NCI-H2107 (cell line): ENCODE results near the gene SCCPDH.

ENCODE experiments used
- DNase-seq: peaks from one replicate; lab custom pipeline; 2025; lab: John Stamatoyannopoulos, UW

Gene SCCPDH

DNA sequence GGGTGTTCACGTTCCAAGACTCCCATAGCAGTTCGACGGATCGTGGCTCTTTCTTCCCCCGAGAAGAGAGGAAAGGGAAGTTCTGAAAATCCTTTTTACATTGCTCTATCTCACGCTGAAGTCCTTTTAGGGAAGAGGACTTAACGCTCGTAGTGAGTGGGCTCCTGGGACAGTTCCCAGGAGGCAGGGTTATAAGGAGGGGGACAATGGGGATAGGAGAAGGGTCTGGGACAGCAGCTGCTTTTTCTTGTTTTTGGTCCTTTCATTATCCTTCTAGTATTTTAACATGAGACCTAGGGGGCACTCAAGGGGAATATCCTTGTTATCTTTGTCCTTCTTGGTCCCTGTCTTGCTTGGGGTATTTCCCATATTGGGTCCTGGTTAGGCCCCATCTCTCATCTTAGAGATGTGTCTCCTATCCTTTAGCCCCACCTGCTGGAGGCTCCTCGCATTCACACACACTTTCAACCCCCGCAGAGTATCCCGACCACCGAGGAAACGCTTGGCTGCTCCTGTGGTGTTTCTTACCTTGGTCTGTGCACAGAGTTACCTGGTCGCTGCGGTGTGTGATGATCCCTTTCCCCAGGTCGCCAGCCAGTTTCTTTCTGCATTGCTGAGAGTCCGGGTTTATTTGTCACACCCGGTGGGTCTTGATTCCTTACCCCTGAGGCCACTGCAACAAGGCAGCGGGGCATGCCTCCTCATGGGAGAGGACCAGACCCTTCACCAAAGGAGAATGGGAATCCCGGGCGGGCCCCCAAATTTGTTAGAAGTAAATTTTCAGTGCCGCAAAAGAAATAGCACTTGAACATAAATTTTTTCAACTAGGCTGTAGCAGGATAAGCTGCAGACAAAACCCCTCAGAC is 29.7 kb downstream of the SCCPDH start:
- peak; percentile 11 for DNase-seq

- DNase-seq, result no peak
These were observed 31.2 kb downstream of the SCCPDH start for GRCh38 chr1:246755419-246755818.

- DNase-seq, result no peak
These were observed 36.5 kb downstream of the SCCPDH start for GRCh38 chr1:246760422-246761347.

DNA sequence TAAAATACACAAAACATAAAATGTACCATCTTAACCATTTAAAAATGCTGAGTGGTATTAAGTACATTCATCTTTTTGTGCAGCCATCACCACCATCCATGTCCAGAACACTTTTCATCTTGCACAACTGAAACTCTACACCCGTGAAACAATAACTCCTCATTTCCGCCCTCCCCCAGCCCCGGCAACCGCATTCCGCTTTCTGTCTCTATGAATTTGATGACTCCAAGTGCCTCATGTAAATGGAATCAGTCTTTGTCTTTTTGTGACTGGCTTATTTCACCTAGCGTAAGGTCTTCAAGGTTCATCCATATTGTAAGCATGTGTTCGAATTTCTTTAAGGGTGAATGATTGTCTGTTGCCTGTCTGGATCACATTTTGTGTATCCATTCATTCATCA is 37.2 kb downstream of the SCCPDH start:
- DNase-seq, result peak; percentile 60

- DNase-seq, result no peak
These were observed 41.3 kb downstream of the SCCPDH start for GRCh38 chr1:246765521-246765920.

DNA sequence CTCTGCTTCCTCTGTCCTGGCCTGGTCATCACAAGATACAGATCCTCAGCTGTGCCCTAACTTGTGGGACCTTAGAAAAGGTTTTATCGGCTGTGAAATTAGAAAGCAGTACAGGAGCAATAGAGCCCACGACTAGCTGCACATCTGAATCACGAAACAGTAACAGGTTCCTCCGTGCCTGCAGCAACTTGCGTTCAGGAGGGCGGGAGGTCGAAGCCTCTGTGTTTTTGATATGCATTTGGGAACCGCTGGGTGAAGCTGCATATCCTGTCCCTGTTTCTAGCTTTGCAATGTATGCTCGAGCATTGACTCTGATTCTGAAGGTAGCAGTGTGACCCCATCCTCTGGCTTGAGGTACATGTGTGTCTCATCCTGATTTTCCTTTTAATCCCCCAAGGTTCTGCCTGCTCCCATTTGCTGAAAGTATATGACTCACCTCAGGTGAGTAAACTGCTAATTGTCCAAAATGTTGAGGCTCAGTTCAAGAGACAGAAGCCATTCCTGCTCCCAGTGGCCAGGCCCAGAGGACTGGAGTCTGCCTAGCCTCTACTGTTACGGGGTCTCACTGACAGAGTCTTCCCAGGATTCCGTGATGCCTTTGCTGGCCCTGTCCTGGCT is 44.3 kb downstream of the SCCPDH start:
- DNase-seq, result no peak

GRCh38 chr1:246769306-246769705 is 45.1 kb downstream of the SCCPDH start:
- no peak for DNase-seq

DNA sequence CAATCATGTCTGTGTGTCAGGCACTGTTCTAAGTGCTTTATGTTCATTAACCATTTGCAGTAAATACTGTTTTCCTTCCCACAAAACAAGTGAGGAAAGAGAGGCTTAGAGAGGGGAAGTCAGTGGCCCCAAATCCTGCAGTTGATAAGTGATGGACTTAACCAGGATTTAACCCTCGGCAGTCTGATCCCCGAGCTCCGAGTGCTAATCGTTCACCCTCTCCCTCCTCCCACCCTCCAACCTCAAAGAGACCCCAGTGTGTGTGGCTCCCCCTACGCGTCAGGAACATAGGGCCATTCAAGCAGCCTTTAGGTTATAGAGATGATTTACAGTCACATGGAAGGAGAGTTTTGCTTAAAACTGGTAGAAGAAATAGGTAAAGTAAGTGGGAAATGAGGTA is 47.2 kb downstream of the SCCPDH start:
- DNase-seq, result no peak

GRCh38 chr1:246772686-246773085 is 48.5 kb downstream of the SCCPDH start:
- no peak for DNase-seq

GRCh38 chr1:246773213-246773641 is 49.0 kb downstream of the SCCPDH start:
- DNase-seq, result no peak

DNA sequence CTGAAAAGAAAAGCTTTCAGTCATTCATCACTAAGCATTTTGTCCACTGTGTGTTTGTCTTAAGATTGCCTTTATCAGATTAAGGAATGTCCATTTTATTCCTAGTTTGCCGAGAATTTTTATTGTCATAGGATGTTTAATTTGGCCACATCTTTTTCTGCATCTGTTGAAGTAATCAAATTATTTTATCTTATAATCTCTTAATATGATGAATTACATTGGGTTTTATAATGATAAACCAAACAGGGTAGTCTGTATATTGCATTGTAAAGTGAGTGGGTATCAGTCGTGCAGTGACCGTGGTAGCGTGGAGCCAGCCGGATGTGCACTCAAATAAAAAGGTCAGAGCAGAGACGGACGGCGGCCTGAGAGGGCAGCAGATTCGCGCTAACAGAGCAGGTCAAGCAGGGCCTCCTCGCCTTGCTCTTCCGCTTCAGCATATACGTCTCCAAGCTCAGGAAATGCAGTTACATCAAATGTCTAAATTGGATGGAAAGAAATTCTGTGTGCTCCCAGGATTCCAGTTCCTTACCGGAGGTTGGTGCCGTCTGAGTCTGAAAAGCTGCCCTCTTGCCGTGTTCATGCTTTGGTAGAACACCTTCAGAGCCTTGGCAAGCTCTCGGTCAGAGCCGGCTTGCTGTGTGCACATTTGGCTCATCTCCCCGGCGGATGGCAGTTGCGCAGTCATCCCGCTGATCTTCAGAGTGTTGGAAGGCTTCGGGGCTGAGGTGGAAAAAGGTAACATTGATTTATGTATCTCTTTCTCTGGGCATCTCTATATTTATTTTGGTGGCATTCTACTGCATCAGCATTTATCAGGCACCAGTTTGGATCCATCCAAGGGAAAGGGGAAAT is 51.5 kb downstream of the SCCPDH start:
- DNase-seq, result no peak

GRCh38 chr1:246776923-246777322 is 52.7 kb downstream of the SCCPDH start:
- no peak for DNase-seq

DNA sequence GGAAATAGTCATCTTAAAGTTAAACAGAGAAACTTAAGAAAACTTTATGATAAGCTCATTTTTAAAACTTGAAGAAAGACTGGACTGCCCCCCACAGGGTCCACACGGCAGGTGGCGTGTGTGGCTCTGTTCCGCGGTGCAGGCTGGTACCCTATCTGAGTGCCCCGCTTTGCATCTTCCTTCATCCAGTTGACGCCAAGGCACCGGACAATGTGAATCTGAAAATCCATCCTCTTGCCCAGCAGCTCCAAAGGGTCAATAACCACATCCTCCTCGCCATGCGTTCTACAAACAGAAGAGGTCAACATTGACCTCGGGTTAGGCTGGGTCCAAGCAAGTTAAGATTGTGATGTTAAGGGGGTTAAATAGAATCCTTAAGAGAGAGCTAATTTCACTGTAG is 54.5 kb downstream of the SCCPDH start:
- DNase-seq, result no peak

DNA sequence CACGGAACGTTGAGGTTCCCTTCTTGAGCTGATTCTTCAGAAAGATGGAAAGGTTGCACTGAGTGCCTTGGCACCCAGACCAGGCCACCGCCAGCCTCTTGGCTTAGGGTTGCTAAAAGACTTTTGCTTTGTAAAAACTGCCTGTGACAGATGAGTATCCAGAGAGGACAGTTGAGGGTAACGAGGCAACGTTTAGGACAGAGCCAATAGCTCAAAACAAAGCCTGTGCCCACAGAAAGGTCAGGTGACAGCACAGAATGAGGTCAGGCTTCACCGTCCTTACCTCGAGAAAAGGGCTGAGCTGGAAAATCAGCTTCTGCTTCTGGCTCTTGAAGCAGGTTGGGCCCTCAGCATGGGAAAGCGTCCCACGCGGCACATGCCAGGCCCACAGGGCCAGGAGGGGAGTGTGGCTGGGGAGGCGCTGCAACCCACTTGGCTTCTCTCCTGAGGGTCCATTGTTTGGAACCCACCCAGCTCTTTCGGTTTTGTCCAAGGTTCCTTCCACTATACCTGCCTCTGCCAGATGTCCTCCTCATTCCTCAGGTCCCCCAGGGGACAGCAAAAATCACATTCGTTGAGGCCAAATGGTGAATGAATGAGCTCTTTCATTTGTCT is 55.5 kb downstream of the SCCPDH start:
- DNase-seq, result no peak

GRCh38 chr1:246780264-246780663 is 56.1 kb downstream of the SCCPDH start:
- DNase-seq, result no peak

- DNase-seq, result no peak
These were observed 57.0 kb downstream of the SCCPDH start for GRCh38 chr1:246781212-246781611.

DNA sequence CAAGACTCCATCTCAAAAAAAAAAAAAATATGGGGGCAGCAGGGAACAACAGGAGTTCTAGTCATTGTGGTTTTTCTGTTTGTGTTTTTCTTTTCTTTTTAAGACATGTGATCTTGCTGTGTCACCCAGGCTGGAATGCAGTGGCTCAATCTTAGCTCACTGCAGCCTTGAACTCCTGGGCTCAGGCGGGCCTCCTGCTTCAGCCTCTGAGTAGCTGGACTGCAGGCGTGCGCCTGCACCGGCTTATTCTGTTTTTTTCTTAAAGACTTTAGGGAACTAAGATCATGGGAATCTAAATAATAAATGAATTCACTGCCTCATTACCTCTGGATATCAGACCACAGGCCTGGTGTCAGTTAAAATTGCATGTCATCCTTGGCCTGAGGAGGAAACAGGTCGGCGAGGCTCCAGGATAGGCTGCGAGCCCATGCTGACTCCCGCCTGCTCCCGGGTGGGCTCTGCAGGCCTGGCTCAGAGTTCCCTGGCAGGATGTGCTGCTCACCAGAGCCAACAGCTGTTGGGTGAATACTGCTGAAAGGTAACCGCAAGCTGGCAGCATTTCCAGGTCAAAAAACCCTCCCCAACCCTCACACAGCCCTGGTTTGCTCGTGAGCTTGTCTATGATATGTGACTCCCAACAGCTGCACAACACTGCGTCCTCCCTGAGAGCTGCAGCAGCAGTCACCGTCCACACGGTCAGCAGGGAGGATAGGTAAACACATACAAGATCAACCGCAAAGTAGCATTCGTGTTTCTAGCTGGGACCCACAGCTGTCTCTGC is 58.1 kb downstream of the SCCPDH start:
- DNase-seq, result peak; percentile 95

DNA sequence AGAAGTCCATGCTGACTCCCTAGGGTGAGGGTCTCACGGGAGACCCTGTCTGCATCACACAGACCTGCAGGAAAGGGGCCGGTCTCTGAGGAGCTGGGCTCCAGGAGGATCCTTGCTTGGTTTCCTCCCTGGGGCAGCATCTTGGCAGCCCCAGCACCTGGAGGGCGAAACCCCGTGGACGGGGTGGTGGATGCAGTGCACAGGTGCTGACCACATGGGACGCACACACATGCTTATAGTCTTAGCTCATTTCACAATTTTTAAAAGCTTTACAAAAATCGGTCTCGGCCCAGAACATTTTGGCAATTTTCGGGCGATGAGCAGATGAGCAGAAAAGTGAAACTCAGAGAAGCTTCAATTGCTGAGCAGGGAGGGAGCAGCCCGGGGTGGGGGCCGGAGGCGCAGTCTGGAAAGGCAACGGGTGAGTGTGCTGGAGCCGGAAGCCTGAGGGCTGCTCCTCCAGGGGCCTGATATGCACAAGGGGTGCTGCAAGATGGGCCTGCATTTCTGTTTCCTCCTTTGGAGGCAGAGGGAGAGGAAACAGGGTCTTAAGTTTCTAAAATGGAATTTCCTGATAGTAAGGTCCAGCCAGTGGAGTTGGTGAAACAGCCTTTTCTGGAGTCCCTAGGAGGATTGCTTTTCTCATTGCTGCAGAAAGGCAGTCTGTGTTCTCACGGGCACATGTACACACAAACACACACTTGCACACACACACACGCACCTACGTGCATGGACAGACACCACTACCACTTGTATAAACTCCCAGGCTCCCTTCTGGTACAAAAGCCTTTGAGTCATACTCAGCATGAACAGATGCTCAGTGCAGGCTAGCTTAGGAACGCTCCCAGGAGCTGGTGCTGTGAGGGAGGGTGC is 60.6 kb downstream of the SCCPDH start:
- no peak for DNase-seq

GRCh38 chr1:246785494-246786111 is 61.4 kb downstream of the SCCPDH start:
- no peak for DNase-seq
